Measurements from ENCODE around the gene HIVEP2. TPM values are rescaled to one million over a fixed set of nuclear protein-coding genes. Genes with fewer than 3 reads are reported as not detected.

Gene HIVEP2
- total and polyA plus RNA-seq, 2 donors (not counting 1 experiment from before 2014, with no cell fraction given): 5.8 to 31.9 TPM

GRCh38 chr6:142881761-142882160 lies 63.2 kb downstream of the HIVEP2 start:
- Histone ChIP-seq H2AFZ (ENCODE audit: insufficient read depth, low read depth, low read length, poor library complexity, severe bottlenecking) (no peak overlapping the region), H3K9me3 (ENCODE audit: control extremely low read depth in 1 of 3, control insufficient read depth in 2 of 3, insufficient read depth in 1 of 3, low read length in 2 of 3) (peaks cover 0 to 1% (median 0%) of the 10 kb centered on the region in 3 donors), H3K79me2 (ENCODE audit: control insufficient read depth, insufficient read depth, low read length) (peaks cover 74% of the 10 kb centered on the region), H3K27me3 (replicated peaks in 1 of 4; ENCODE audit: control extremely low read depth in 1 of 4, control insufficient read depth in 3 of 4, insufficient read depth in 4 of 4, low read length in 3 of 4) (no peaks in the 10 kb centered on the region), H3K4me1 (ENCODE audit: control insufficient read depth in 2 of 2, insufficient read depth in 2 of 2, low read length in 2 of 2) (peaks cover 24 to 27% of the 10 kb centered on the region in 2 donors), H3K4me3 (ENCODE audit: control extremely low read depth in 1 of 5, extremely low read depth in 1 of 5, insufficient read depth in 1 of 5, low read depth in 2 of 5, low read length in 4 of 5) (no peak overlapping the region), H3K9ac (ENCODE audit: low read length) (no peak overlapping the region), H3K4me2 (replicated peaks; ENCODE audit: low read depth, low read length, poor library complexity, severe bottlenecking) (no peak overlapping the region), H3K27ac (ENCODE audit: low read length in 2 of 2) (no peak overlapping the region), H4K20me1 (ENCODE audit: control insufficient read depth, insufficient read depth, low read length, poor library complexity, severe bottlenecking) (no peaks in the 10 kb centered on the region), H3K36me3 (replicated peaks in 1 of 2; ENCODE audit: control extremely low read depth in 1 of 2, control insufficient read depth in 1 of 2, extremely low read depth in 1 of 2, insufficient read depth in 2 of 2, low read length in 1 of 2) (peaks cover 0 to 5% of the 10 kb centered on the region in 2 experiments)
- no peaks in the 10 kb centered on the region for H3K27me3 Mint-ChIP-seq
- H3K4me3 Mint-ChIP-seq: no peak overlapping the region
- TF ChIP-seq CTCF (IDR thresholded peaks at IDR 0.05): no peak
- TF ChIP-seq EZH2 (IDR thresholded peaks at IDR 0.05; ENCODE audit: borderline replicate concordance, insufficient read depth, low read depth, low read length, poor library complexity, severe bottlenecking): no peak
- DNase-seq (no peak), ATAC-seq (ENCODE audit: low read depth) (no peak)
- intact Hi-C loops (cut with micrococcal nuclease): no loop called here
- WGBS (ENCODE audit: insufficient coverage): 82% methylated on average over 2 of the region's 3 CpGs
- peak overlapping the region; percentile 42 for H3K27ac Mint-ChIP-seq
- peaks cover 63% of the 10 kb centered on the region for H3K4me1 Mint-ChIP-seq
- CTCF ChIA-PET: interaction anchor here (0.9 to 3.5 kb wide), 2 partner anchors 8 to 189 kb away, joined by 3 to 11 read pairs; no protein-coding TSS in a partner anchor
- no peaks in the 10 kb centered on the region for H3K9me3 Mint-ChIP-seq (ENCODE audit: insufficient read depth)
- POLR2A ChIA-PET: interaction anchor here (1.1 kb wide), 1 partner anchor 9 kb away, joined by 3 read pairs; no protein-coding TSS in a partner anchor

- no peak overlapping the region for H3K27ac ChIP-seq (ENCODE audit: low read length in 2 of 2)
Observed at GRCh38 chr6:142881290-142881689, 63.7 kb downstream of the HIVEP2 start.

More at GRCh38 chr6:142881290-142881689, 63.7 kb downstream of the HIVEP2 start:
- no CpG with 5 or more reads among the region's 1 CpG for WGBS (ENCODE audit: insufficient coverage)
- Mint-ChIP-seq H3K9me3 (ENCODE audit: insufficient read depth) (no peaks in the 10 kb centered on the region), H3K4me1 (peaks cover 61% of the 10 kb centered on the region), H3K27ac (no peak overlapping the region), H3K4me3 (no peak overlapping the region), H3K27me3 (no peaks in the 10 kb centered on the region)
- no peak for ATAC-seq (ENCODE audit: low read depth)
- H3K4me1 ChIP-seq (ENCODE audit: control insufficient read depth in 2 of 2, insufficient read depth in 2 of 2, low read length in 2 of 2): peaks cover 19 to 22% of the 10 kb centered on the region in 2 donors
- ChIA-PET POLR2A (no interaction called here), CTCF (interaction anchor here (3.5 kb wide), 1 partner anchor 188 kb away, joined by 11 read pairs; no protein-coding TSS in a partner anchor)
- no peak overlapping the region for H2AFZ ChIP-seq (ENCODE audit: insufficient read depth, low read depth, low read length, poor library complexity, severe bottlenecking)
- no peaks in the 10 kb centered on the region for H3K27me3 ChIP-seq (replicated peaks in 1 of 4; ENCODE audit: control extremely low read depth in 1 of 4, control insufficient read depth in 3 of 4, insufficient read depth in 4 of 4, low read length in 3 of 4)
- H3K79me2 ChIP-seq (ENCODE audit: control insufficient read depth, insufficient read depth, low read length): peaks cover 74% of the 10 kb centered on the region
- H3K9me3 ChIP-seq (ENCODE audit: control extremely low read depth in 1 of 3, control insufficient read depth in 2 of 3, insufficient read depth in 1 of 3, low read length in 2 of 3): peaks cover 0 to 1% (median 0%) of the 10 kb centered on the region in 3 donors
- no peak overlapping the region for H3K4me2 ChIP-seq (replicated peaks; ENCODE audit: low read depth, low read length, poor library complexity, severe bottlenecking)
- H3K9ac ChIP-seq (ENCODE audit: low read length): no peak overlapping the region
- DNase-seq: no peak
- H3K36me3 ChIP-seq (replicated peaks in 1 of 2; ENCODE audit: control extremely low read depth in 1 of 2, control insufficient read depth in 1 of 2, extremely low read depth in 1 of 2, insufficient read depth in 2 of 2, low read length in 1 of 2): peaks cover 0 to 5% of the 10 kb centered on the region in 2 experiments
- no peaks in the 10 kb centered on the region for H4K20me1 ChIP-seq (ENCODE audit: control insufficient read depth, insufficient read depth, low read length, poor library complexity, severe bottlenecking)
- intact Hi-C loops (cut with micrococcal nuclease): no loop called here
- TF ChIP-seq CTCF (IDR thresholded peaks at IDR 0.05) (no peak), EZH2 (IDR thresholded peaks at IDR 0.05; ENCODE audit: borderline replicate concordance, insufficient read depth, low read depth, low read length, poor library complexity, severe bottlenecking) (no peak)
- no peak overlapping the region for H3K4me3 ChIP-seq (ENCODE audit: control extremely low read depth in 1 of 5, extremely low read depth in 1 of 5, insufficient read depth in 1 of 5, low read depth in 2 of 5, low read length in 4 of 5)
